LNCaP clone FGC (cell line): ENCODE data around the gene FMO4.
"Not testable (repeated sequence)": the region's sequence is repeated elsewhere in the genome, so short reads cannot be mapped to it uniquely, and the experiment has no call there.

Experiments used
- DNase-seq: peaks from one replicate; pipeline ENCODE4 v3.0.0-alpha.2; 2011; ENCODE audit warnings: low read depth
- H3K4me3 ChIP-seq: 2 replicates; pipeline ENCODE4 v1.5.1; 2011; ENCODE audit warnings: mild to moderate bottlenecking, low read depth, low read length, control low read depth
- TF ChIP-seq, protein P1 (sequence below): IDR thresholded peaks from 2 replicates; pipeline ENCODE4 v1.5.1; 2012; ENCODE audit warnings: mild to moderate bottlenecking; ENCODE audit not compliant: control insufficient read depth, insufficient read depth; ENCODE audit errors: extremely low read depth

FMO4 gene

DNA sequence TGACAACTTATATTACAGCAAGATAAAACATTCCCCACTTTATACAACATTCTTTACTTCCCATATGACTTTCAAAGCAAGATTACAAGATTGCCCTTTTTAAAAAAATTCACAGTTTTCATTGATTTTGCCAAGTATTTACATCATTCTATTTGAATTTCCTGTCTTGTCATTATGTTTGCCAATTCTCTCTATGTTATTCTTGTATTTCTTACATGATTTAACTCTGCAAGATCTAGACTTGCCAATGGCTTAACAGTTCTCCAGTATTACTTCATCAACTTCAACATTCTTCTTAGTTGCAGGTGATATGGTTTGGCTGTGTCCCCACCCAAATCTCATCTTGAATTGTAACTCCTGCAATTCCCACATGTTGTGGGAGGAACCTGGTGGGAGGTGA is 31.6 kb downstream of the FMO4 start:
- no peak for DNase-seq
- TF ChIP-seq, protein P1, sequence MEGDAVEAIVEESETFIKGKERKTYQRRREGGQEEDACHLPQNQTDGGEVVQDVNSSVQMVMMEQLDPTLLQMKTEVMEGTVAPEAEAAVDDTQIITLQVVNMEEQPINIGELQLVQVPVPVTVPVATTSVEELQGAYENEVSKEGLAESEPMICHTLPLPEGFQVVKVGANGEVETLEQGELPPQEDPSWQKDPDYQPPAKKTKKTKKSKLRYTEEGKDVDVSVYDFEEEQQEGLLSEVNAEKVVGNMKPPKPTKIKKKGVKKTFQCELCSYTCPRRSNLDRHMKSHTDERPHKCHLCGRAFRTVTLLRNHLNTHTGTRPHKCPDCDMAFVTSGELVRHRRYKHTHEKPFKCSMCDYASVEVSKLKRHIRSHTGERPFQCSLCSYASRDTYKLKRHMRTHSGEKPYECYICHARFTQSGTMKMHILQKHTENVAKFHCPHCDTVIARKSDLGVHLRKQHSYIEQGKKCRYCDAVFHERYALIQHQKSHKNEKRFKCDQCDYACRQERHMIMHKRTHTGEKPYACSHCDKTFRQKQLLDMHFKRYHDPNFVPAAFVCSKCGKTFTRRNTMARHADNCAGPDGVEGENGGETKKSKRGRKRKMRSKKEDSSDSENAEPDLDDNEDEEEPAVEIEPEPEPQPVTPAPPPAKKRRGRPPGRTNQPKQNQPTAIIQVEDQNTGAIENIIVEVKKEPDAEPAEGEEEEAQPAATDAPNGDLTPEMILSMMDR = no peak
- H3K4me3 ChIP-seq = no peak overlapping the region

DNA sequence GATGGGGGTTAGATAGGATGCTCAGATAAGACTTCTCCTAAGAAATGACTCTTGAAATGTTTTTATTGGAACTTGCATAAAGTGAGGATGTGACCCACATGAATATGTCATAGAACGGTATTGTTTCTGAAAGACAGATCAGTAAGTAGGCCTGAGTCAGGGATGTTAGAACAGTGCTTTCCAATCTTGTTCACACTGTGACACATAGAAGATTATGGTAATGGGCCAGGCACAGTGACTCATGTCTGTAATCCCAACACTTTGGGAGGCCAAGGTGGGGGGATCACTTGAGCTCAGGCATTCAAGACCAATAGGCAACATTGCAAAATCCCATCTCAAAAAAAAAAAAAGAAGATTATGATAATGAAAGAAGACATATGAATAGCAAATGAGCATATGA is 32.9 kb downstream of the FMO4 start:
- no peak for DNase-seq

DNA sequence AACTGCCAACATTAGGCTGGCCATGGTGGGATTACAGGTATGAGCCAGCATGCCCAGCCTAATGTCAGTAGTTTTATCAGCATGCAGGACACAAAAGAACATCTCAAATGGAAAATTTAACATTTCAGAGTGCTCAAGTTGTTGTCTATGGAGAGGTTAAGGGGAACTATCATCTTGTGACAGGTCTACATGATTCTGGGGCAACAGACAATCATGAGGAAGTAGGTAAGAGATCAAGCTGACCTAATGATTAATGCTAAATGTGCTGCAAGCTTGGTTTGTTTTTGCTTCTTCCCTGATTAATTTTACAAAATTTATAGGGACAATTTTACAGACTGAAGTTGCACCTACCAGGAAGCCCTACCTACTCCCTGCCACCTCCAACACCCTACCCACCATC is 36.6 kb downstream of the FMO4 start:
- no peak for DNase-seq
- TF ChIP-seq, protein P1 = no peak
- H3K4me3 ChIP-seq = no peak overlapping the region

More for the DNA sequence above, 32.9 kb downstream of the FMO4 start:
- TF ChIP-seq, protein P1 = no peak
- H3K4me3 ChIP-seq = no peak overlapping the region

DNA sequence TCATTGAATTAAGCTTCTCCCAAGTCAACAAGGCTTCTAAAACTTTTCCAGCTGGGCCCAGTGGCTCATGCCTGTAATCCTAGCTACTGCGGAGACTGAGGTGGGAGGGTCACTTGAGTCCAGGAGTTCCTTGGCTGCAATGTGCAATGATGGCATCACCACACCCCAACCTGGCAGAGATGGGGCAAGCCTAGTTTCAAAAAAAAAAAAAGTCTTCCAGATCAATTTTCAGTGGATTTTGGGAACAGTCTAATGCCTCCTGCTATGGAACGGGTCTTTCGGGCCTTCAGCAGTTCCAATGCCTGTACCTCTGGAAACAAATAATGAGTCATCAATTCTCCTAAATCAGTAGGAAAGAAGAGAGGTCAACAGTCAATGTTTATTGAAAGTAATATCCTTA is 38.0 kb downstream of the FMO4 start:
- no peak for DNase-seq

DNA sequence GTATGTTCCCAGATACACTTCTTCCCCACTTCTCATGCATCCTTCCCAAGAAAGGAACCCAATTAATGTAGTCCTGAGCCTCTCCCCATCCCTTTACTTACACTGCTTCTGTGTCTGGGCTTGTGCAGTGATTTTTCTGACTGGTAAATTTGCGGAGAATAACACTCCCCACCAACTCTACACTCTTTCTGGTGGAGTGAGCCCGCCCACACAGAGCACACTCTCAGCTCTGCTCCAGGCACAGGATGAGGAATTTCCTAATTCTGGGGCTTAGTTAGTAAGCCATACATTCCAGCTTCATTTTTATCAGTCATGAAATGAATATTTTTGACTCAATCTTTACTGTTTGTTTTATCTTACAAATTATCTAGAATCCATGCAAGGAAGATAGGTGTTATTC is 38.6 kb downstream of the FMO4 start:
- no peak for DNase-seq
- TF ChIP-seq, protein P1 = no peak
- H3K4me3 ChIP-seq = no peak overlapping the region

More for the DNA sequence above, 38.0 kb downstream of the FMO4 start:
- TF ChIP-seq, protein P1 = no peak
- H3K4me3 ChIP-seq = no peak overlapping the region

DNA sequence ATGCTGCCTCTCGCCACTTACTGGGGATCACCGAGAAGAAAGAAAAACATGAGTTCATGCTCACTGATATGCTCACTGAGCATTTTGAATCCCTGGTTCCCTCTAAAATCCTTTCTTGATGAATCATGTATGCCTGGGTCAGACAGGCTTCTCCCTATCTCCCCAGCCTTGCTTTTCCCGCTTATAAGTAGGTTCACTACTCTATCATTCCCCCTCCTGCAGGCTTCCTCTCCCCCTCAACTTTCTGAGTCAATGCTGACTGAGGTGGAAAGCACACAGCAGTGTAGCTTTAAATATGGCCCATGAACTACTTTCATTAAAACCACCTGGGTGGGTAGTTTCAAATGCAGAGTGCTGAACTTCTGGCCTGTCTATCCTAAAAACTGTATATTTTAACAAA is 41.7 kb downstream of the FMO4 start:
- DNase-seq = no peak
- no peak overlapping the region for H3K4me3 ChIP-seq
- TF ChIP-seq, protein P1 = no peak

DNA sequence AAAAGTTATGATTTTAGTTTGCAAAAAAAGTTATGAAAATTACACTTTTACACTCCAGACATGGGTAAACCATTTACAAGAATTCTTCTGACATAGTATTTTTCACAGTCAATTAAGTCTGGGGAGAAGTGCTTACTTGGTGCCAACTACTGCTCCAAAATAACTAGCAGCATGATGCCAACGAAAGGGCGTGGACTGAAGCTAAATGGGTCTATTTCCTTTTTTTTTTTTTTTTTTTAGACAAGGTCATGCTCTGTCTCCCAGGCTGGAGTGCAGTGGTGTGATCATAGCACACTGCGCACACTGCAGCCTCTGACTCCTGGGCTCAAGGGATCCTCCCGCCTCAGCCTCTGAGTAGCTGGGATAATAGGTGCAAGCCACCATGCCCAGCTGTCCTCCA is 43.2 kb downstream of the FMO4 start:
- H3K4me3 ChIP-seq = no peak overlapping the region
- TF ChIP-seq, protein P1 = no peak
- DNase-seq = no peak

DNA sequence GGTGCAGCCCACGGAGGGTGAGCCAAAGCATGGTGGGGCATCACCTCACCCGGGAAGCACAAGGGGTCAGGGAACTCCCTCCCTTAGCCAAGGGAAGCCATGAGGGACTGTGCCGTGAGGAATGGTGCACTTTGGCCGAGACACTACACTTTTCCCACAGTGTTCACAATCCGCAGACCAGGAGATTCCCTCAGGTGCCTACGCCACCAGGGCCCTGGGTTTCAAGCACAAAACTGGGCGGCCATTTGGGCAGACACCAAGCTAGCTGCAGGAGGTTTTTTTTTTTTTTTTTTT is 45.3 kb downstream of the FMO4 start:
- not testable (repeated sequence) for DNase-seq, H3K4me3 ChIP-seq
